Ureter (tissue), 1 donor: ENCODE data around the gene KLF3. TPM values are rescaled to one million over a fixed set of nuclear protein-coding genes. Genes with fewer than 3 reads are reported as not detected.

Experiments
- DNase-seq: peaks from one replicate; pipeline ENCODE4 v3.0.0-alpha.2; 2020; ENCODE audit warnings: low spot score
- total RNA-seq: library from RNA; stranded (reverse); gene quantifications from one replicate; pipeline ENCODE4 v1.2.4, GENCODE V29; 2023
- donor health status: DM: yes; HTN: yes; CAD: no.

KLF3 gene
- total RNA-seq, 1 donor from 2014 or later, result 81.8 TPM

DNA sequence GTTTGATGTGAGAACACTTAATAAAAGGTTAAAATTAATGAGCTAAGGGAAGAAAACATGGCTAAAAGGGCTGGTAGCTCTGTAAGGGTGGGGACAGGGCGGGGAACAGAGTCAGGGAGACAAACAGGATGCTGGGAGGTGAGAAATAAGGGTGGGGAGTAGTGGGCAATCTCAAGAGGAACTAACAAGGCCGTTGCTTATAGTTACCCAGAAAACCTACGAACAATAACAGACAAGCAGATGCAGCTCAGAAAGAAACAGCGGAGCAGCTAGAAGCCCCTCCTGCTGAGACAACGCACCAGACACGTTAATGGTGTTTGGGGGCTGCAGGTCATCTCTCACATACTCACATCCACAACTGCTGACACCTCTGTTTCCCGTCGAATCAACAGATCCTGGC, 9.7 kb upstream of the KLF3 start:
- no peak for DNase-seq

DNA sequence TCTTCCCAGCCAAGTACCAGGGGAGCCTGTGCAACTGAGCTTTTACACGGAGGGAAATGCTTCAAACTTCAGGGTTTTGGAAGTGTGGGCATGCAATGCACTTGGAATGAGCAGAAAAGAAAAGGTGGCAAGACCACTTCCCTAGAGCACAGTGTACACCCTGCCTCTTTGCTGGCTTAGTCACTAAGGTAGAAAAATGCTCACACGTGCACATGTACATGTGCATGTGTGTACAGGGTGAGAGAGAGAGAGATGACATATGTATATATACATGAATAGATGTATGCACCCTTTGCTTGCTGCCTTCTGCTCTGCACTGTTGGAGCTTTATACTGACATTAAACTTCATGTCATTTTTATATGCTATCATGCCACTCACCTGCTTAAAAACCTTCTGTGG, 7.9 kb upstream of the KLF3 start:
- no peak for DNase-seq

- no peak for DNase-seq
These were observed 4.7 kb upstream of the KLF3 start for GRCh38 chr4:38659346-38659745.

DNA sequence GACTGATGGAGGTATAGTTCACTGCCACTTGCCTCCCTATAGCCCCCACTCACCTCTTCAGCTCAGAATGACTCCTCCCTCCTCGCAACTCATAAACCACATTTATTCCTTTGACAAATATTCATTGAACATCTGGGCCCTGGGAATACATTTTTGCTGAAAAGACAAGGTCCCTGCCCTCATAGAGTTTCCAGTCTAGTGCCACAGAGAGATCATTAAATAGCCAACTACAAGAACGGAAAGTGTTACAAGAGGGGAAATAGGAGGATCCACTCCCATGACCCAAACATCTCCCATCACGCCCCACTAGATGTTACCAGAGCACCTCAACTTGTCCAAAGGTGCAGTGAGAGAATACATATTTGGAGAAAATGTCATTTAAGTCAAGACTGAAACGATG, 3.2 kb upstream of the KLF3 start:
- DNase-seq, result no peak

DNA sequence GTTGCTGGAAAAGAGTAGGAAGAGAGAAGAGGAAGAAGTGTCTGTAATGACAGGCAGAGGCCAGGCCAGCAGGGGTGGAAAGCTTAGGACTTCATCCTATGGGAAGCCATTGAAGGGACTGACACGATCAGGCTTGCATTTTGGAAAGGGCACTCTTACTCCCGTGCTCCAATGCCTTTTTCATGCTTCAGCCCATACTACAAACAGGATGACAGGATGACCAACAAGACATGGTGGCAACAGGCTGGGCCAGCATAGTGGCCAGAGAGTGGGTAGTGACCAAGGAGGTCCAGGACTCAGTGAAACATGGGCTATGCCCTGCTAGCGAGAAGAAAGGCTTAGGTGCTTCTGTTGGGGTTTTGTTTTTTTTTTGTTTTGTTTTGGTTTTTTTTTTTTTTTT, 2.6 kb upstream of the KLF3 start:
- no peak for DNase-seq

GRCh38 chr4:38662522-38663089, 1.4 kb upstream of the KLF3 start:
- no peak for DNase-seq

DNA sequence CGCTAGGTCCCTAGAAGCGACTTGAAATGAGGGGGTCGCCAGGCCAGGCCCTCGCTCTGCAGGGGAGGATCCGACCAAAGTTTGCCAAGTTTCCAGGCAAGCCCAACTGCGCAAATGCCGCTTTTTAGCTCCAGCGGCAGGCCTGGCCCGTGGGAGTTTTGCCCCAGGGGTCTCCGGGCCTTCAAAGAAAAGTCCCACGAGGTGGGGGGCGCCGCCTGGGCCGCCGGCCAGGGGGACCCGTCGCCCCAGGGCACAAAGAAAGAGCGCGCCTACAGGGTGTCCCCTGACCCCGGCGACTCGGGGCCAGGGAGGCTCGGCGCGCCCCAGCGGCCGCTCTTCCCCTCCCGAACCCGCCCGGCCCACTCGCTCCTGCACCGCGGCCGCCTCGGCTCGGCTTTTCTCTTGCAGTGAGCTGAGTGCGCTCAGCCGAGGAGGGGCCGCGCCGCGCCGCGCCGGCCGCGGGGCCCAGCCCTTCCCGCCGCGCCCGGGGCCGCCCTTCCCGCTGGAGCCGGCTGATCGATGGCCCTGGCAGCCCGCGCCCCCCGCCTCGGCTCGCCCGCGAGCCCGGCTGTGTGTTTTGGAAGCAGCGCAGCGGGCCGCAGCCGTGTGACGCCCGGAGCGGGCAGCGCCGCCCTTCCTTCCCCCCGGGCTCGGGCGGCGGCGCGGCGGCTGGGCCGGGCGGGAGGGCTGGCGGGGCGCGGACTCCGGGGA, 754 bp upstream of the KLF3 start:
- peak; percentile 59 for DNase-seq

DNA sequence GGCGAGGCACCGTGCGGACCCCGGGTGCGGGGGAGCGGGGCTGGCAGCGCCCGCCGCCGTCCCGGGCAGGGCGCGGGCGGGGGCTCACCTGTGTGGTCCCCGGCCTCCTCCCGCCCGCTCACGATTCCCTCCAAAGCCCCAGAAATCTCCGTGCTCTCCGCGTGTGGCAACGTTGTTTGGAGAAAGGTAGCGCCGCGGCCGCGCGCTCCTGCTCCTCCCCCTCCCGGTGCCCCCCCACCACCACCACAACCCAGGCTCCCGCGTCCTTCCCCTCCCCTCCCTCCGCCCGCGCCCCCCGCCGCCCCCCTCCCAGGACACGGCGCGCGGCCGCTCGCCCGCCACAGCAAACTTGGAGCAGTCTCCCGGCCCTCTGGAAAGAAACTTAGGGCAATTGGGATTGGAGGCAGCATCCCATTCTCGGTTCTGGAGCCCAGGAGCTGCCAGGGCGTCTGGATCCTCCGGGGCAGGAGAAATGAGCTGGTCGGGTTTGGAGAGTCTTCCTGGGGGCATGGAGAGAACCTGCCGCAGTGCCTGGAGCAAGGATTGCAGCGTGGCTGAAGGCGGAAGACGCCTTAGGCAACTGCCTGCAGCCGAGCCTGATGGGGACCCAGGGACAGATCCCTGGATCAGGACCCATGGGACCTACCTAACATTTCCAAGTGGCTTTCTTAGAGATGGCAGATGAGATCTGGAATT, 855 bp downstream of the KLF3 start:
- peak; percentile 80 for DNase-seq

DNA sequence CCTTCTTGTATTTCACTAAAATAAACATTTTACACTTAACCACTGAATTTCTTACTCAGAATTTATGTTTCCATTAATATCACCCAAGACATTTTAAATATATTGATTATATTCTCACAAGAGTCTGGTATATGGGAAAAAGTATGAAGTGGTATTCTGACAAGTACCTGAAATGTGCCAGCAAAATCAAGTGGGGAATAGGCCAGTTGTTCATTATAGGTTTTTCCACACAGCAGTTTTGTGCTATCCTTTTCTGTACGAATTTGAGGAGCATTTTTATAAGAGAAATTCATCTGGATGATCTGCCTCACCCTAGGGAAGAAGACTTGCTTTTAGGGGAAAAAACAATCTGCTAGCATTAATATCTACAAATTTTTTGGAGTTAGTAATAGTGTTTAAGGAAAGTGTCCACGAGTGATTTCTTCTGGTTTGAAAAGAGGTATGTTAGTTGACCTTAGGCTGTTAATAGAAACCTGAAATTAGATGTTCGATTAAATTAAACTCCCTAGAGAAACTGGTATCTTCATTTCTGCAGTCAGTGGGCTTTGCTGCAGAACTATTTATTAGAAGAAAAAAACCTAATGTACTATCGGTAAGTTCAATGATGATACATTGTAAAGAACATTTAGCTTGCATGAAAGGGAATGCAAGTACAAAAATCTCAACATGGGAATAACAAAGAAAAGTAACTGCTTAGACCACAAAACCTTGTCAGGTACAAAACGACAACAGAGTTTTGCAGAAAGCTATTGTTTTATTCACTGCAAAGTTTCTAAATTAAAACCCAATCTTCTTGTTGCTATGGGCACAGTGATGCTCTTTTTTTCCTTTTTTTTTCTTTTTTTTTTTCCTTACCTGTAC, 1.8 kb downstream of the KLF3 start:
- no peak for DNase-seq

GRCh38 chr4:38666766-38667084, 2.7 kb downstream of the KLF3 start:
- DNase-seq, result no peak

- DNase-seq, result peak; percentile 87
These were observed 3.3 kb downstream of the KLF3 start for GRCh38 chr4:38667085-38667893.

DNA sequence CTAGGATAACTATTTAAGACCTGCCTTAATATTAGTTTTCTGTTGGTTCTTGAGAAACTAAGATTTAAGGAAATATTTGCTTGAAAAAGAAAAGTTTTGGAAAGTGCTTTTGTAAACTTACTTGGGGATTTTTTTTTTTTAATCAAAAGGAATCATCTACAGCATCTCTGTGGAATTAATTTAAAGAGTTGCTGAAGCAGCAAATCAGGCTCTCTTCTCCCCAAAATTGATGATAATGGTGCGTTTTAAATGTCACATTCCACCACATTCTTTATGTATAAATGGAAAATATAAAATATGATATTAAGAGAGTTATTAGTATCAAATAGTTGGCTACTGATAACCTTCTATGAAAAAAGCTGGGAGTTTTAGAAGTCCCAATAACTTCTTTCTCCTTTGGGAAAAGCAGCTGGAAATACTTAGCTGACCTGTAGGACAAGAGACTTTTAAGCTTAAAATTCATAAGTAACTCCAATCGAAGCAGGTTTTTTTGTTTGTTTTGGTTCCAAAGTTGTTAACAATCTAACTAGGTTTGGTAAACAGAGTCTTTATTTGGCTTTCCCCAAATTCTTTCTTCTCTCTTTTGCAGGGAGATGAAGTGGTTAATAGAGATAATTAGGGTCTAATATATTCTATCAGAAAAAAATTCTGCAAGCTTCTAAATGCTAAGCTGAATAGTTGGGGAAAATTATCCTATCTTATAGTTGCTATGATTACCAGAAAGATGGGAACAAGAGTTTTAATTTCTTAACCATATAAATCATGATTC, 4.4 kb downstream of the KLF3 start:
- DNase-seq, result no peak

DNA sequence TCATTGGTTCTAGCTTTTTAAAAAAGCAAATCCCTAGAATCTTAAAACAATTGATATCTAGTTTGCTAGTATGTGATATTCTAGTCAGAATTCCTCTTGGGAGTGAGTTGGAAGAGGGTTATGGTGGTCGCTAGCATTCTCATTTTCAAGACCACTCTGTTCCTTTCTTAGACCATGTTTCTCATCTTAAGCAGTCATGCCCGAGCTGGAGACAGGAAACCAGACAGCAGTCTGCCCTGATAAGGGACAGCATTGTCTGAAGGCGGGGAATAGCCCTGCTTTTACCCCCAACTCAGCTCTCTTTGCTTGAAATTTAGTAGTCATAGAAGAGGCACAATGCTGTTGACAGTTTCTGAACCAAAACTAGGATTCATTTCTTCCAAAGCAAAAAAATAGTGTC, 5.2 kb downstream of the KLF3 start:
- no peak for DNase-seq

GRCh38 chr4:38670109-38670901, 6.3 kb downstream of the KLF3 start:
- DNase-seq, result no peak

- no peak for DNase-seq
These were observed 7.1 kb downstream of the KLF3 start for GRCh38 chr4:38670939-38671591.

GRCh38 chr4:38671592-38671940, 7.6 kb downstream of the KLF3 start:
- no peak for DNase-seq

DNA sequence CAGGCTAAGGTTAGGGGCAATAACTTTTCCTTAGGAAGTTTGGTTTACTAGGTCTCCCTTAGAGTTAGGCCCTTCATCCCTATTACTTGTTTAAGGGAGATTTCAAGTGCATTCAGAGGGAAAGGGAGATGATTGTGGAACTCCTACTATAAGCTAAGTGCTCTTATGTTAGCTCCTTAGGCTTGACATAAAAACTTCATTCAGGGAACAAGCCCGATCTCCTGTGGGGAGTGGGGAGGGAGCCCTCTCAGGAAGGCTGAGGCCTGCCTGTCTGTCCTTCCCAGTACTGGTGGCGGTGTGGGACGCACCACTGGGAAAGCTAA, 8.0 kb downstream of the KLF3 start:
- DNase-seq, result no peak

DNA sequence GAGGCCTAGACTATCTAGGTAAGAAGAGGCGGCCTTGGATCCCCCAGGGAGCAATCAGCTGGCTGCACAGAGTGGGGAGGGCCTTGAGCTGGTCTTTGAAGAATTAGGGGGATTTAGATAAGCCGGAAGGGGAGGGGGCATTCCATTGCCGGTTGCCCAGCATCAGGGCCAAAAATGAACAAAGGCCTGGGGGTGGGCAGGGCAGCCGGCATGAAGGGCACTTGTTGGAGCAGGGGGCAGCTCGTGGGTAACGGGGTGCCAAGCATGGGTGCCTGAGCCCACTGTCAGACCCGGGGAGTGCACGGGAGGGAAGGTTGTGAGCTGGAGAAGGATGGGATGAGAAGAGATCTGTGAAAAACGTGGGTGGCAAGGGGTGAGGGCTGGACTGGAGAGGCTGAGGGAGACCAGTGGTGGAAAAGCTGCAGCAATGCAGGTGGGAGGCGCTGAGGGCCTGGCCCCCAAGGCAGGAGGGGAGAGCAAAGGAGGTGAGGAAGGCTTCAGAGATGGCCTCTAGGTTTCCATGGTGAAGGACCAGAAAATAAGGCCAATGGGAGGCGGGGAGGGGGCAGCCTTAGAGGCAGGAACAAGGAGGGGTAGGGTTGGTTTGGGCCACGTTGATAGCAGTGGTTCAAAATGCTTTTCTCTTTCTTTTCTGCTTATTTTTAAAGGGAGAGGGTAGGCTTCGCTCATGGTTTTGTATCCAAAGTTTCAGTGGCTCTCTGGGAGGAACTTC, 8.6 kb downstream of the KLF3 start:
- DNase-seq, result no peak
